HG03159 (cell line): Measurements from ENCODE around the gene ATP23.

Experiments used
- ATAC-seq: cut with Tn5 transposase; IDR thresholded peaks from one replicate; pipeline ENCODE4 v1.9.1; 2021; ENCODE audit warnings: mild to moderate bottlenecking, moderate library complexity; ENCODE audit not compliant: unreplicated experiment

Gene ATP23, protein sequence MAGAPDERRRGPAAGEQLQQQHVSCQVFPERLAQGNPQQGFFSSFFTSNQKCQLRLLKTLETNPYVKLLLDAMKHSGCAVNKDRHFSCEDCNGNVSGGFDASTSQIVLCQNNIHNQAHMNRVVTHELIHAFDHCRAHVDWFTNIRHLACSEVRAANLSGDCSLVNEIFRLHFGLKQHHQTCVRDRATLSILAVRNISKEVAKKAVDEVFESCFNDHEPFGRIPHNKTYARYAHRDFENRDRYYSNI

DNA sequence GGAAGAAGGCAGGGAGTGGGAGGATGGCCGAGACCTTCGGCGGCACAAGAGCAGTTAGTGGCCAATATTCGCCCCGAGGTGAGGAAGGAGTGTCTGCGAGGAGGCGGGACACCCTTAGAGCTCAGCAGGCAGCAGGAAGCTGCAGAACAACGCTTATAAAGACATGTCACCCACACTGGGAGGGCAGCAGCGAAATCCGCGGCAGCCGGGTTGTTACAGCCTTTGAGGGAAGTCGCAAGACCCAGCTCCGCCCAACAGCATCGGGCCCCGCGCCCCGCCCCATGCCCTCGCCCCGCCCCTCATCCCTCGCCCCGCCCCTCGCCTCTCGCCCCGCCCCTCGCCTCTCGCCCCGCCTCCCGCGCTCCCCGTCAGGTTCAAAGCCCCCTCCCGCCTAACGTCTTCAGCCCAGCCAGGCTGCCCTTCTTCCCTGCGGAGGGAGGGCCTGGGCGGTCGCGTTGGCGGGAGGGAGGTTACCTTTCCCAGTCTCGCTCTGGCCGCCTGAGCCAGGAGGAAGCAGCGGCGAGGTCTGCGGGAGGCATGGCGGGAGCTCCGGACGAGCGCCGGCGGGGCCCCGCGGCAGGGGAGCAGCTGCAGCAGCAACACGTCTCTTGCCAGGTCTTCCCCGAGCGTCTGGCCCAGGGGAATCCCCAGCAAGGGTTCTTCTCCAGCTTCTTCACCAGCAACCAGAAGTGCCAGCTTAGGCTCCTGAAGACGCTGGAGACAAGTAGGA, at the start of gene ATP23:
TSS of gene ATP23 (plus strand) at position 403 of the 730 bp plus-strand sequence. CDS start at position 538, 135 bp downstream.
- peak; percentile 86 for ATAC-seq

DNA sequence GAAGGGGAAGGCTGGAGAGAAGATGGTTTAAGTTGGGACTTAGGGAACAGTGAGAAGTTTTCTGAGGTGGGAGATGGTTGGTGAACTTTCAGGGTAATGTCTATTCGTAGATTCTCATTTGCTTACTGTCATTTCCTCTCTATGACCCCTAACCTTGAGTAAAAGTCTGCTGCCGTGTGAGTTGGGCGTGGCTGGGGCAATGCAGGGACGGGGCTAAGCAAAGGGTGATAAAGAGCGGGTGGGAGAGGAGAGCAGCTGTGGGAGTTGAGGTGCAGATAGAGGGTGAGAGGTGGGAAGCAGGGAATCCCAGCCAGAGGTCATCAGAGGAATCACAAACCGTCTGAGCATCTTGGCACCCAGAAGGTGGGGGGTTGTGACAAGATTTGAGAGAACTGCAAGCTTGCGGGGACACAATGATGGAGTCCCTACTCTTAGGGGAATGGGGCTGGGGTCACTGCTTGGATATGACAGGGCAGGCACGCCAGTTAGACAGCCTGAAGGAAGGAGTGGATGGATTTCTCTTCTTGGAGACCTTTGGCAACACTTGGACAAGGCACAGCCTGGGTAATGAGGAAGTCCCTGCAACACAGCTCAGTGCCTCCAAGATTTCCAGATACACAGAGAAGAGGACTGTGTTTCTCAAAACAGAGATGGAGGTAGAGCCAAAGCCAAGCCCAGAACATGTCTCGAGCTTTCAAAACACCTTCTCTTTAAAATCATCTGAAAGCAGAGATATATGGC, 49.0 kb upstream of the ATP23 start:
- ATAC-seq = no peak

DNA sequence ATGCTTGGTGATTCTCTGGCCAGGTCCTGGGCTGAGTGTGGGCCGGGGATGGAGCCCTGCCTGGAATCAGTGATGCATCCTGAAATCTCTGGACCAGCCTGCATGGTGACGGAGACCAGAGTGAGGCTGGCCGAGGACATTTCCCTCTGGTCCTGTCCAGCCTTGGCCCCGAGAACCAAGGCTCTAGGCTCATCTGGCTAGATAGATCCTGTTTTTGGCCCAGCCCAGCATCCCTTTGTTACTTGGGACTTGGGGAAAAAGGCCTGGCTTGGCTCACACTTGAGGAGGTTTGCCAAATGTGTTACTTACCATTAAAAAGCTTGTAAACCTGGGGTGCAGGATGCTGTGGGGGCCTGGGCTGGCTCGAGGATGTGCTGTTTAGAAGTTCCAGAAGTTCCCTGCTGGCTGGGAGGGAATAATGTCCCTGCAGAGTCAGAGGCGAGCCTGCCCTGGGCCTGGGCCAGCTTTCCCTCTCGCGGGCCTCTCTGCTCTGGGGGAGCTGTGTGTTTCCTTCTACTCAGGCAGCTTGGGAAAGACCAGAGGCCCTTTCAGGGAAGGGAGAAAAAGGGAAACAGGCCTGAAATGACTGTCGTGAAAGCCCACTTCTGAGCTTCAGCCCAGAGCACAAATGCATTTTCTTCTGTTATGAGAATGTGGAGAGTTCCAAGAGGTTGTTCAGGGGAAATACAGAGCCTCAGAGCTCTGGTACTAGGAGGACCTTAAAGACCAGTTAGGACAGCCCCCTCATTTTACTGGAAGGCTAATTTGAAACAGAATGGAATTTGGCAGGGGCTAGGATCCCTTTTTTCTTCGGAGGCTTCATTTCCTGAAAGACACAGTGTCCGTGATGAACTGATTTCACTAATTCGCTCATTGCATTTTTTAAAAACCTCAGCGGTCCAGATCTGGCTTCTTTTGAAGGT, 47.7 kb upstream of the ATP23 start:
- no peak for ATAC-seq

DNA sequence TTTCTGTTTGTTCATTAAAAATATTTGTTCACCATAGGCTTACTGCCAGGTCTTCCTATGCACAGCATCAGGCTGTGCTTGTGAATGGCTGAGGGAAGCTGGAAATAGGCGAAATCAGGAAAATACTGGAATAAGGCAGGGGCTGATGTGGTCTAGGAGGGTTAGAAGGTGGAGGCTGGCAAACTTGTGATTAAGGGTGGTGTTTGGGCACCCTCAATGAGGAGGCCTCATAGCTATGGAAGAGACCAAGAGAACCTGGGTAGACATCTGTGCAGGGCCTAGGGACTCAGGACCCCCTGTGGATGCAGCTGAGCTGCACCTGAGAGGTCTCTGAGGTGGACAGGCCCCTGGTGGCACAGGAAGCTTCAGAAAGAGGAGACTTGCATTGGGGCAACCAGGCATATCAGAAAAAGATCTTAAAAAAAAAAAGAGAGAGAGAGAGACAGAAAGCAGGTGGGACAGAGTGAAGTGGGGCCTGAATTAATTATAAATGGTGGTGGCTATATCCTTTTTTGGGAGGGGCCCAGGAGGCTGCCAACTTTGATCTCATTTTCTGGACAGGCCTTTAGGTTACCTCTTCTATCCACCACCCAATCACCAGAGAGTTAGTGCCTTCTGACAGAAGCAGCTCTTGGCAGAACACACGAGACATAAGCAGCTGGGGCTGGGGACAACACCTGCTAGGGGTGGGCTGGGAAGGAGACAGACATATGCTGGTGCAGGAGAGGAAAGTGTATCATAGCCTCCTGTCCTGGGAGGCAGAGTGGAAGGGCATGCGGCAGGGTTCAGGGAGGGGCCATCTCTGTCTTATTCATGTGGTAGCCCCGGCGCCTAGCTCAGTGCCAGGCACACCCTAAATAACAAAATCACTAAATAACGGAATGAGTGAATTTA, 46.7 kb upstream of the ATP23 start:
- ATAC-seq = no peak

DNA sequence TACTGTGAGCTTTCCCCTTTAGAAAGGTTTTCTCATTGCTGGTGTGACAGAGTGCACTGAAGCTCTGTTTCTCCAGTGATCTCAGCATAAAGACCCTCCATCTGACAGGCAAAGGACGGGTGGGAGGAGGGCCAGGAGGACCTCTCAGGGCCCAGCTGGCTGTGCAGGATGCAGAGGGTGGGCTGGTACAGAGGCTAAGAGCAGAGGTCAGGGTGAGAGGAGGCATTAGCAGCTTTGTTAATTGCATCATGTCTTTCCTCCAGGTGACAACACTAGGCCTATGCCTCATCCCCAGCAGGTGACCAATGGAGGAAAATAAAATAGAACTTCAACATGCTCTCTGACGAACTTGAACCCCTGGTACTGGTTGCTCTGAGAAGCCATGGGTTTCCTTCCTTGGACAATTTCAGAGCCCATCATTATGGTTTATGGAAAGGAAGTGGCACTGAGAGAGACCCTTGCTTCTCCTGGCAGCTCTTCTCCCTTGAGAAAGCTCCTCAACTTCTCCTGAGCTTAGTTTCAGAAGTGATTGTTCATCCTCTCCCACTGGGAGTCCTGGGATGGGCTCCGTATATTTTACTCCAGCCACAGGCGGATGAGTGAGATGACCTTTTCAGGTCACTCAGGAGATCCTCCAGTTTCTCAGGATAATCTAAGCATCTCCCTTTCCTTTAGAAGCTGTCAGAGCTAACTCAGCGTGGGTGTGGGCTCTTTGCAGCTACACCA, 45.8 kb upstream of the ATP23 start:
- no peak for ATAC-seq

DNA sequence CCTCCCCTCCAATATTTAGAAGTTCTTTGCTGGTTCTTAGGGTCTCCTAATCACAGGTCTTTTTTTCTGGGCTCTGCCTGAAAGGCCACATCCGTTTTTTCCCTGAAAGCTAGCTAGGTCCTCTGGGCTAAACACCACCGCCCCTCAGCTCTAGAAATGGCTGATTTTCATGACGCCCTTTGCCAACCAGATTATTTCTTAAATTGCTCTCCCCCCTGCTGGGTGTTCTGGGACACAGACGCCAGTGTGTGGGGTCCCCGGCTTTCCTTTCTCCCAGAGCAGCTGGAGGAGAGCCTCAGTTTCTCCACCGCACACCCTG, 45.3 kb upstream of the ATP23 start:
- no peak for ATAC-seq

DNA sequence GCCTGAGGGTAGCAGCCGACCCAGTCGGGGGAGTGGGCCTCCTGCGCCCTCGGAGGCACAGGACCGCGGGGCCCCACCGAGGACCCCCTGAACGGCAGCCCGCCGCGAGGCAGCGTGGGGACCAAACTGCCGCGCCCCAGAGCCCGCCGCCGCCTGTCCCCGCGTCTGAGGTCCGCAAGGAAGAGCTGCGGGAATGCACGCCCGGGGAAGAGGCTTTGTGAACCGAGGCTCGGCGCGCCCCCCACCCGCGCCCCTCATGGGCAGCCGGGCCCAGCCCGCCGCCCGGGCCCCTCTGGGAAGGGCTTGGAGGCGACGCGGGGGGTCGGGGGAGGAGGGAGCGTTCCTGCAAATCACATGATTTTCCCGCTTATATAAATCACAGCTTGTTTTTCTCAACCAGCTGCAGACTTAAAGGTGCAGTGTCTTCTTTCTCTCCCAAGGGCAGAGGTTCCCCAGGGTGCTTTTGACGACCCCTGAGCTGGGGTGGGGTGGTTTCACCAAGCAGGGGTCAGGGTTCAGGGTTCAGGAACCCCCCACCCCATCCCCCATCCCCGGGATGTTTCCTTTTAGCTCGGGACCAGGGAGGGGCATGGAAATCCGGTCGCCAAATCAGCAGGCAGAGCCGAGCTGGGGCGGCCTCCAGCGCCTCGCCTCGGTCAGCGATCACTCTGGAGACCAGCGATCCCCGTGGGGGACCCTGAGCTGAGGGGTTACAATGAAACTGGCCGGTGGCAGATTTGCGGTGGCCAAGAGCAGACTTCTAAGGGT, 44.7 kb upstream of the ATP23 start:
- no peak for ATAC-seq

DNA sequence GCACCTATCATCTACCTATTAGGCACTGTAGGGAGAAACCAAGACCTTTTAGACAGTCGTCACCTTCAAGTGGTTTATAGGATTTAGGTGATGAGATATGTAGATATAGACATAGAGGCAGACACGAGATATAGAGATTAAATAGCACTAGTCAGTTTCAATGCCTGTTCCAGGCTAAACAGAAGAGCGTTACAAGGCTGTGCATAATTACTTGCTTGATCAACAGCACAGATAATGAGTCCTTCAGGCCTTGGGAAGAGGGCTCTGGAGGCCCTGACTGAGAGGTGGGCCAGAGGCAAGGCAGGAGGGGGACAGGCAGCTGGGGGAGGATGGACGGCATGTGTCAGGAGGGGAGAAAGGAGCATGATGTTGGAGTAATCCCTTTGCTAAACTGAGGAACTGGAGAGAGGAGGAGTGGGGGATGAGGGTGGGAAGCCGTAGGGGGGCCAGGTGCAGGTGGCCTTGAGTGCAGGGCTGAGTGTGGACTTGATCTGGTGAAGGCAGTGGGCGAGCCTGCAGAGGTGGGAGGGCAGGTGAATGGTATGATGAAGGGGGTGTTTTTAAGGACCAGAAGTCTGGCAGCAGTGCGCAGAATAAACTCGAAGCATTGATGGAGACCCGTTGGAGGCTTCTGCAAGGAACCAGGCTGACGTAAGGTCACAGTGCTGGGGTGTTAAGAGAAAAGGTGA, 43.9 kb upstream of the ATP23 start:
- ATAC-seq = no peak

DNA sequence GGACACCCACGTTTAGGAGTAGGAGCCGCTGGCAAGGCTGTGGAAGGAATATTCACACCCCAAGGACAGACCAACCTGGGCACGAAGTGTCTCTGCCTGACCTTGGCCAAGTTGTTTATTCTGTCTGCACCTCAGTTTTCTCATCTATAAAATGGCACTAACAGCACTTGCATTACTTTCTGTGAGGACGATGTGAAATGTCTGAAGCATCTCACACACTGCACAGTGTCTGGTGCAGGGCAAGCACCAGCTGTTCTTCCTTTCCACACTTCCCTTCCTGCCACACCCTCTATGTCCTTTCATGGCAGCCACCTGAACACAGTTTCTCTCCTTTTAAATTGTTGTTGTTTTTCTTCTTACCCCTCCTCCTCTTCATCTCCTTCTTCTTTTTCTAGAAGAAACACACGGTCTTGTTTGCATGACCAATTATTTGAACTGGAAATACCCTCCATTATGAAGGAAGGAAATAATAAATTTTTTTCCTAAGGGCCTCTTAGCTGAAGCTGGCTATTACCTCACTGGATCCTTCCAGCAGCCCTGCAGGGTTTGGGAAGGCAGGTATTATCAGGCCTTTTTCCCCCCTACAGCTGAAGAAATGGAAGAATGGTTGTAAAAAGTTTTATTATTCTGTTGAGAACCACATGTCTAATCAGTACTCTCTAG, 42.9 kb upstream of the ATP23 start:
- ATAC-seq = peak; percentile 17

DNA sequence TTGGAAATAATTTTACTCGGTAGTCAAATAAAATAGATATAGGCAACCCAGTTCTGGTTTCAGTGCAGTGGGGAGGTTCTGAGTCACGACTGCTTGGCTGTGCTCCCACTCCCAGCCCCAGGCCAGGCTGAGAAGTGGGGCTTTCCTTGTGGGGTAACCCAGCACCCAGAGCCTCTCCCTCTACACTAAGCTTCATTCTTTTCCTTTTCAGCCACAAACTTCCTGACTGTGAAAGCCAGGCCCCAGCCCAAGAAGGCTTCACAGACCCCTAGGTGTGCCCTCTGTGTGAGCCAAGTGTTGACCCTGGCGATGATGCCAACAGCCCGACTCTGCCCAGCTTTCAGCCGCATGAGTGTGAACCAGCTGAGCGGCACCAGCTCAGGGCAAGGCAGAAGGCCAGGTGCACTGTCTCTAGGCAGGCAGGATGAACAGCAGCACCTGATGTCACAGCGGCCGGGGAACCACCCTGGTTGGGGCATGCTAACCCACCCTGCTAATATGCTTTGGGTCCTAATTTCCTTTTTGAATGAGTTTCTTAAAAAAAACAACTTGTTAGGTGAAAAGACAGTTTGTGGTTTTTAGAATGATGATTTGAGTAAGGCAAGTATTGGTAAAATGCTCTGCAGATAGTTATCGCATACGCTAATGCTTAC, 42.2 kb upstream of the ATP23 start:
- ATAC-seq = peak; percentile 86

DNA sequence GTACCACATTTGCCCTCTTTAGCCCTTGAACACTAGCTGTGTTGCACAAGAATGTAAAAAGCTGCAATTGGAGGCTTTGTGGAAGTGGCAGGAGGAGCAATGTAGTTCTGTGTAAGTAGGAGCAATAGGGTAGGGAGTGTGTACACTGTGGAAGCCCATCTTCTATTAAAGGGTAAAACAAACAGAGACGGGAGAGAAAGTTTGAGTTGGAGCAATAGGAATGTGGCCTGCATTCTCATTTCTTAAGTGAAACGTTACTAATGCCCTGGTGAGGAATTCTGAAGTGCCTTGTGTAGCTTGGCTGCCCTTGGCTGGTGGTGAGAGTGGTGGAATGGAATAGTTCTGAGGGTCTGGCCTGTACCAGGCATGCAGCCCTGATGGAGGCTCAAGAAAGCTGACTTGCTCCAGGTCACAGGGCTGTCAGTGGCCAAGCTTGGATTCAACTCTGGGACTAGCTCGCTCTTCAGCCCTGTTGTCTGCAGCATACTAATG, 38.8 kb upstream of the ATP23 start:
- ATAC-seq = no peak

DNA sequence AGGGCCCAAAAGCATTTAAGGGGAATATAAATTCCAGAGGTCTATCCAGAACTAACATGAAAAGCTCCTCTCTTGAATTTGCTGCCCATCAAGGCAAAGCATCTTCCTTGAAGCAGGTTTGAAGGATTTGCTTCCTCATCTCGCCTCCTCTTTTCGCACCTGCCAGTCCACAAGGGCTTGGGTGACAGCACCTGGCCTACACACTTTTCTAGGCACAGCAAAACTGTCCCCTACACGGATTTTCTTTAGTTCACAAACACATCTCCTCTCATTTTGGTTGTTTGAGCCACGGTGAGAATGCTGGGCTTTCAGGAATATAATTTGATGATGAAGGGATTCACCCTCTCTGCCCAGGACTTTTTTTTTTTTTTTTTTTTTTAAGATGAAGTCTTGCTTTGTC, 36.9 kb upstream of the ATP23 start:
- no peak for ATAC-seq

DNA sequence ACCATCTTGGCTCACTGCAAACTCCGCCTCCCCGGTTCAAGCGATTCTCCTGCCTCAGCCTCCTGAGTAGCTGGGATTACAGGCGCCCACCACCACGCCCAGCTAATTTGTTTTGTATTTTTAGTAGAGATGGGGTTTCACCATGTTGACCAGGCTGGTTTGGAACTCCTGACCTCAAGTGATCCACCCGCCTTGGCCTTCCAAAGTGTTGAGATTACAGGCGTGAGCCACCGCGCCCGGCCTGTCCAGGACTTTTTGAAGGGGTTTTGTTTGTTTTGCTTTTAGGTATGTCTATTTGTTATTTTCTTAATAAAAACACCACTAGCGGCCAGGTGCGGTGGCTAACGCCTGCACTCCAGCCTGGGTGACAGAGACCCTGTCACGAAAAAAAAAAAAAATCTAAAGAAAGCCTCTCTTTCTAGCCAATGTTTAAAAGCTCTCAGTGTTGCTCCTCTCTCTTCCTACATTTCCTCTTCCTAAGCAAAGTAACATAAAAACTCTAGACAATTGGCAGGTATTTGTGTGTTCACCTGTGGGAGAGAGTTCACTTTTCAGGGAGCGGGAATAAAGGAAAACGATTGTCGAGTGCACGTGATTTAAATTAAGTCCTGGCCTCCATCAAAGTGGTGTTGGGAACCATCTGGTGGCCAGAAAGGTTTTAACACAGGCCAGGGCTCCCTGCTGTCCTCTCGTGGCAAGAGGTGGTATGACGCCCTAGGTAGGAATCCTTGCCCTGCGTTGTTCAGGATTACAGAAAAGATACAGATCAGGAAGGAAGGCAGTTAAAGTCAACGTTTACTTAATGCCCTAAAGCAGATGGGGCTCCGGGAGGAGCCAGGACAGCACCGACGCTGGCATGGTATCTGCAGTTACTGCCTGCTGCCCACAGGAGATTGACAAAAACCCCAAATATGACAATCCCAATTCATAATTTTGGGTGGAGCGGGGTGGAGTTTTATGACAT, 36.2 kb upstream of the ATP23 start:
- peak; percentile 87 for ATAC-seq

DNA sequence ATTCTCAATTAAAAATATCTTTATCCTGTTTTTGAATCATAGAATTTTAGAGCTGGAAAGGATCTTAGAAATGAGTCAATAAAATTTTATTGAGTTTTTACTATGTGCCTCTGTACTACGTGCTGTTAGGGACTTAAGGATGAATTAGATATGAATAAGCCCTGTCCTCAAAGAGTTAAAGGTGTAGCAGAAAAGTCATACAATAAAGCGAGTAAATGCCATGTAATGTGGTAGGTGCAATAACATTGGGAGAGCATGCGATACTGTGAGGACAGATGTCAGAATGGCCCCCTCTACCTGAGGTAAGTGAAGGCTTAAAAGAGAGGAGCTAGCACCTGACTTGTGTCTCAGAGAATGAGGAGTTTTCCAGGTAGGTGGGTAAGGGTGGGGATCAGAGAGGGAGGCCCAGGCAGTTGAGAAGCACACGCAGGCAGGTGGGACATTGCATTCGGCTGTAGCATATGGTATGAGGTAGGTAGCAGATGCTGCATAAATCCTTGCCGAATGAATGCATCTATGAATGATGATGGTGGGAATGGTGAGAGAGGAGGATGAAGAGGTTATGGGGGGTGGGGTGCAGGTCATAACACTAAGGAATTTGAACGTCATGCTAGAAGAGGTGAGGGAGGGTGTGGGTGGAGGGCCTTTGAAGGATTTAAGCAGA, 35.4 kb upstream of the ATP23 start:
- ATAC-seq = no peak

DNA sequence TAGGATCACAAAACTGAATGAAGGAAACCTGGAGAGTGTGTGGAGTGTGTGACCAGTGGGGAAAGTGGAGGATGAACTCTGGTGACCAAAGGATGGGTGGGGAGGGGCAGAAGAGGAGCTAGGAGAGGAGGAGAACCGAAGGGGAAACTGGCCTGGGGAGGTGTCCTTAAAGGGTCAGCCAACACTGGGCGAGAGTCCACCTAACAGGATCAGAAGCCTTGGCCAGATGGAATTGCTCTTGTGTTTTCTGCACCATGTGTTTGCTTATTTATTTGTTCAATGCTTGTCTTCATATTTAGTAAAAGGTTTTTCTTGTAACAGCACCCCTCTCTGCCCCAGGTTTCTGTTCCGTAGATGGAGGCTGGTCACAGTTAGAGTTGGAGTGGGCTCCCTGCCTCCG, 34.5 kb upstream of the ATP23 start:
- no peak for ATAC-seq
